Peyer's patch (tissue), 4 donors: ENCODE results near the gene NCKAP5.

ENCODE experiments used
- POLR2A ChIP-seq, 2 donors: fragments of 450-650 bp; IDR thresholded peaks; one replicate each; pipeline ENCODE4 v1.5.1; 2017; ENCODE audit warnings: antibody characterized with exemption in 2 of 2, mild to moderate bottlenecking in 2 of 2, moderate library complexity in 2 of 2
- TF ChIP-seq, protein P1 (sequence below), 6 experiments: fragments of 450-650 bp in 4 of 6; fragments of 200-600 bp in 2 of 6; sonication (generic) in 1 of 6; IDR thresholded peaks; one replicate each; pipeline ENCODE4 v1.5.1; 2017 to 2019; ENCODE audit warnings: antibody characterized with exemption in 6 of 6, mild to moderate bottlenecking in 3 of 6, moderate library complexity in 1 of 6

GRCh38 chr2:133317178-133317577 is 251.1 kb downstream of the NCKAP5 start:
- TF ChIP-seq, protein P1, sequence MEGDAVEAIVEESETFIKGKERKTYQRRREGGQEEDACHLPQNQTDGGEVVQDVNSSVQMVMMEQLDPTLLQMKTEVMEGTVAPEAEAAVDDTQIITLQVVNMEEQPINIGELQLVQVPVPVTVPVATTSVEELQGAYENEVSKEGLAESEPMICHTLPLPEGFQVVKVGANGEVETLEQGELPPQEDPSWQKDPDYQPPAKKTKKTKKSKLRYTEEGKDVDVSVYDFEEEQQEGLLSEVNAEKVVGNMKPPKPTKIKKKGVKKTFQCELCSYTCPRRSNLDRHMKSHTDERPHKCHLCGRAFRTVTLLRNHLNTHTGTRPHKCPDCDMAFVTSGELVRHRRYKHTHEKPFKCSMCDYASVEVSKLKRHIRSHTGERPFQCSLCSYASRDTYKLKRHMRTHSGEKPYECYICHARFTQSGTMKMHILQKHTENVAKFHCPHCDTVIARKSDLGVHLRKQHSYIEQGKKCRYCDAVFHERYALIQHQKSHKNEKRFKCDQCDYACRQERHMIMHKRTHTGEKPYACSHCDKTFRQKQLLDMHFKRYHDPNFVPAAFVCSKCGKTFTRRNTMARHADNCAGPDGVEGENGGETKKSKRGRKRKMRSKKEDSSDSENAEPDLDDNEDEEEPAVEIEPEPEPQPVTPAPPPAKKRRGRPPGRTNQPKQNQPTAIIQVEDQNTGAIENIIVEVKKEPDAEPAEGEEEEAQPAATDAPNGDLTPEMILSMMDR (IDR thresholded peaks at IDR 0.05), result no peak
- TF ChIP-seq POLR2A (IDR thresholded peaks at IDR 0.05), result no peak
